Memory B cell (primary cell): ENCODE data around the gene SHKBP1.
"Not testable (repeated sequence)": the region's sequence is repeated elsewhere in the genome, so short reads cannot be mapped to it uniquely, and the experiment has no call there.

Source experiments
- ATAC-seq: fragments of 150-1000 bp; cut with Tn5 transposase; 2 replicates; pipeline ENCODE4 v1.10.0; 2021; ENCODE audit warnings: low read depth, mild to moderate bottlenecking, moderate library complexity
- DNase-seq, 2 donors: peaks; one replicate each; pipeline ENCODE4 v3.0.0; 2022; ENCODE audit warnings: low spot score in 2 of 2
- H3K27ac Mint-ChIP-seq: one replicate; pipeline ENCODE4 v1.8.0; 2022; ENCODE audit warnings: mild to moderate bottlenecking, moderate library complexity, mixed read lengths
- H3K27me3 Mint-ChIP-seq: one replicate; pipeline ENCODE4 v1.8.0; 2022; ENCODE audit warnings: mixed read lengths
- H3K36me3 Mint-ChIP-seq: one replicate; pipeline ENCODE4 v1.8.0; 2022; ENCODE audit warnings: mild to moderate bottlenecking, mixed read lengths
- H3K4me1 Mint-ChIP-seq: one replicate; pipeline ENCODE4 v1.8.0; 2022; ENCODE audit warnings: mixed read lengths
- H3K4me3 Mint-ChIP-seq: one replicate; pipeline ENCODE4 v1.8.0; 2022; ENCODE audit warnings: mild to moderate bottlenecking, moderate library complexity, mixed read lengths
- H3K9me3 Mint-ChIP-seq: one replicate; pipeline ENCODE4 v1.8.0; 2022; ENCODE audit warnings: mixed read lengths

Gene SHKBP1

DNA sequence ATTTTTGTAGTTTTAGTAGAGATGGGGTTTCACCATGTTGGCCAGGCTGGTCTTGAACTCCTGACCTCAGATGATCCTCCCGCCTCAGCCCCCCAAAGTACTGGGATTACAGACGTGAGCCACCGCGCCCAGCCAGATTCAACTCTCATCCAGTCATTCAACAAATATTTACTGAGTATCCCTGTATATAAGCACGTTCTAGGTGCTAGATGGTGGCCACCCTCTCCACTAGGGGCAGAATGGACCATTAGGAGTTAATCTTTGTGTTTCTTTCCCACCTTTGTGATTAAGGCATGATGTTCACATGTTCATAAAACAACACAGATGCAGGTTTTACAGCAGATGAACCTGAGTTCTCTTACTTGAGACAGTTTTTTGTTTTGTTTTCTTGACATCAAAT is 7.3 kb downstream of the SHKBP1 start:
- ATAC-seq (no peak), DNase-seq (no peak)
- Mint-ChIP-seq H3K4me3 (no peak overlapping the region), H3K4me1 (peaks cover 24% of the 10 kb centered on the region), H3K27ac (peak overlapping the region; percentile 12), H3K27me3 (no peaks in the 10 kb centered on the region), H3K36me3 (peaks cover 42% of the 10 kb centered on the region), H3K9me3 (no peaks in the 10 kb centered on the region)

DNA sequence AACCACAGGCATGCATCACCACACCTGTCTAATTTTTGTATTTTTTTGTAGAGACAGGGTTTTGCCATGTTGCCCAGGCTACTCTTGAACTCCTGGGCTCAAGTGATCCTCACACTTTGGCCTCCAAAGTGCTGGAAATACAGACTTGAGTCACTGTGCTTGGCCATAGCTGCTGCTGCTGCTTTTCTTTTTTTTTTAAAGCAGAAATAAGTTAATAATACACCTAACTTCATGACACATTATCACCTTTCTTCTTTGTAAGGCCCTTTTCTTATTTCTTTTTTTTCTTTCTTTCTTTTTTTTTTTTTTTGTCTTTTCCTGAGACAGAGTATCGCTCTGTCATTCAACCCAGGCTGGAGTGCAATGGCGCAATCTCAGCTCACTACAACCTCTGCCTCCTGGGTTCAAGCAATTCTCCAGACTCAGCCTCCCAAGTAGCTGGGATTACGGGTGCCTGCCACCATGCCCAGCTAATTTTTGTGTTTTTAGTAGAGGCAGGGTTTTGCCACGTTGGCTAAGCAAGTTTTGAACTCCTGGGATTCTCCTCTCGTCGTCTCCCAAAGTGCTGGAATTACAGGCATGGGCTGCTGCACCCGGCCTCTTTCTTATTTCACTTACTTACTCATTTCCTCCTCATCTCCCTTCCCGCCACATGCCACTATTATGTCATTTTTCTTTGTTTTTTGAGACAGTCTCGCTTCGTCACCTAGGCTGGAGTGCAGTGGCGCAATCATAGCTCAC is 8.7 kb downstream of the SHKBP1 start:
- no peak for ATAC-seq
- H3K9me3 Mint-ChIP-seq = no peaks in the 10 kb centered on the region
- no peak for DNase-seq
- peaks cover 49% of the 10 kb centered on the region for H3K36me3 Mint-ChIP-seq
- no peak overlapping the region for H3K4me3 Mint-ChIP-seq
- H3K4me1 Mint-ChIP-seq = peaks cover 23% of the 10 kb centered on the region
- no peaks in the 10 kb centered on the region for H3K27me3 Mint-ChIP-seq
- H3K27ac Mint-ChIP-seq = no peak overlapping the region

DNA sequence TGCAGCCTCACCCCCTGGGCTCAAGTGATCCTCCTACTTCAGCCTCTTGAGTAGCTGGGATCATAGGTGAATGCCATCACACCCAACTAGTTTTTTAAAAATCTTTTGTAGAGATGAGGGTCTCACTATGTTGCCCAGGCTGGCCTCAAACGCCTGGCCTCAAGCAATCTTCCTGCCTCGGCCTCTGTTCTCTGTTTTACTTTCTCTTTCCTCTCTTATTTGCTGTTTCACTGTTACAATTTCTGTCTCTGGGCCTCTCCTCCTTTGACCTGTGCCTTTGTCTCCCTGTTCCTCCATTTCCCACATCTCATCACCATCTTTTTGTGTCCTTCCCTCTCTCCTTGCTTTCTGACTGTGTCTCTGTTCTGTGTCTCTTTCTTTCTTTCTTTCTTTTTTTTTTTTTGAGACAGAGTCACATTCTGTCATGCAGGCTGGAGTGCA is 9.3 kb downstream of the SHKBP1 start:
- no peaks in the 10 kb centered on the region for H3K9me3 Mint-ChIP-seq
- DNase-seq (no peak), ATAC-seq (no peak)
- H3K4me3 Mint-ChIP-seq = no peak overlapping the region
- H3K4me1 Mint-ChIP-seq = peaks cover 22% of the 10 kb centered on the region
- H3K36me3 Mint-ChIP-seq = peaks cover 49% of the 10 kb centered on the region
- no peaks in the 10 kb centered on the region for H3K27me3 Mint-ChIP-seq
- no peak overlapping the region for H3K27ac Mint-ChIP-seq

- Mint-ChIP-seq H3K4me1 (peaks cover 22% of the 10 kb centered on the region), H3K9me3 (no peaks in the 10 kb centered on the region), H3K4me3 (no peak overlapping the region), H3K36me3 (peaks cover 48% of the 10 kb centered on the region), H3K27me3 (no peaks in the 10 kb centered on the region), H3K27ac (no peak overlapping the region)
- ATAC-seq (no peak), DNase-seq (no peak)
These were observed 9.9 kb downstream of the SHKBP1 start for GRCh38 chr19:40586611-40587010.

- Mint-ChIP-seq H3K4me1 (peaks cover 18% of the 10 kb centered on the region), H3K4me3 (no peak overlapping the region), H3K27me3 (no peaks in the 10 kb centered on the region), H3K9me3 (no peaks in the 10 kb centered on the region), H3K27ac (no peak overlapping the region), H3K36me3 (peaks cover 42% of the 10 kb centered on the region)
- DNase-seq (no peak), ATAC-seq (no peak)
These were observed 11.6 kb downstream of the SHKBP1 start for GRCh38 chr19:40588110-40588854.

GRCh38 chr19:40588926-40589569 is 12.4 kb downstream of the SHKBP1 start:
- ATAC-seq (no peak), DNase-seq (no peak)
- Mint-ChIP-seq H3K4me3 (no peak overlapping the region), H3K27me3 (no peaks in the 10 kb centered on the region), H3K4me1 (peaks cover 17% of the 10 kb centered on the region), H3K9me3 (no peaks in the 10 kb centered on the region), H3K27ac (peak overlapping the region; percentile 68), H3K36me3 (peaks cover 37% of the 10 kb centered on the region)

DNA sequence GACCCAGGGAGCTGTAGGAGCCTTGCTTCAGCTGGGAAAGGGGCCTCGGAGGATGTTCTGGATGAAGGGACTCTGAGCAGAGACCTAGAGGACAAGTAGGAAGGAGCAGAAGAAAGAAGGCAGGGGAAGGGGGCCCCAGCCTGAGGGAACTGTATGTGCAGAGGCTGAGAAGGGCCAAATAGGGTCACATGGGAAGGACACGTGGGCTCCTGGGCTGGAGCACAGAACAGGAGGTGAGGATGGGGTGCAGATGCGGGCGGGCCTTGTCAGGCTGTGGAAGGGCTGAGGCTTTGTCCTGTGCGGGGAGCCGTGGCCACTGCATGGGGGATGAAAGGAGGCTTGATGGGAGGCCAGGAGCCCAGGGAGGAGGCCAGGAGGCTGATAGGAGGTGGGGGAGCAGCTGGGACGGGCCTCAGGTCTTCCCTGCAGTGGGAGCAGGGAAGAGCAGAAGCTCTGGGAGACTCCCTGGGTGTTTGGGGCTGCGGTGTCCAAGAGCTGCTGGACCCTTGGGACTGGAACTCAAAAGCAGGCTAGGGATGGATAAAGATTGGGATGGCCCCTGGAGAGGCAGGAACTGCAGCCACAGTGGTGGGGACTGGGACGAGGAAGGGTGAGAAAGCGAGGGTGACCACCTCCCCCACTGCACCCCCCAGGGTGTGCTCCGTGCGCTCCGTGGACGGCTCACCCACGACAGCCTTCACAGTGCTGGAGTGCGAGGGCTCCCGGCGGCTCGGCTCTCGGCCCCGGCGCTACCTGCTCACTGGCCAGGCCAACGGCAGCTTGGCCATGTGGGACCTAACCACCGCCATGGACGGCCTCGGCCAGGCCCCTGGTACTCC is 13.1 kb downstream of the SHKBP1 start:
- Mint-ChIP-seq H3K4me1 (peaks cover 17% of the 10 kb centered on the region), H3K36me3 (peaks cover 36% of the 10 kb centered on the region), H3K4me3 (no peak overlapping the region), H3K9me3 (no peaks in the 10 kb centered on the region), H3K27me3 (no peaks in the 10 kb centered on the region), H3K27ac (peak overlapping the region; percentile 68)
- ATAC-seq (no peak), DNase-seq (no peak)

GRCh38 chr19:40590464-40591265 is 14.0 kb downstream of the SHKBP1 start:
- ATAC-seq (no peak), DNase-seq (no peak)
- Mint-ChIP-seq H3K4me1 (peaks cover 16% of the 10 kb centered on the region), H3K27ac (peak overlapping the region; percentile 9), H3K36me3 (peaks cover 36% of the 10 kb centered on the region), H3K9me3 (no peaks in the 10 kb centered on the region), H3K27me3 (no peaks in the 10 kb centered on the region), H3K4me3 (no peak overlapping the region)

DNA sequence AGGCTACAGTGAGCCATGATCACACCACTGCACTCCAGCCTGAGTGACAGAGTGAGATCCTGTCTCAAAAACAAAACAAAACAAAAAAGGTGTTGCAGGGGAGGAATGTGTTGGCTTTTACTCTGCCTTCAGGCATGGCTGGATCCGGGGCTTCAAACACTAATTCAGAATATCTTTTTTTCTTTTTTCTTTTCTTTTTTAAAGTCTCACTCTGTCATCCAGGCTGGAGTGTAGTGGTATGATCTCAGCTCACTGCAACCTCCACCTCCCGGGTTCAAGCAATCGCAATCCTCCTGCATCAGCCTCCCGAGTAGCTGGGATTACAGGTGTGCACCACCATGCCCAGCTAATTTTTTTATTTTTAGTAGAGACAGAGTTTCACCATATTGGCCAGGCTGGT is 15.1 kb downstream of the SHKBP1 start:
- not testable (repeated sequence) for H3K27me3 Mint-ChIP-seq, ATAC-seq, DNase-seq, H3K9me3 Mint-ChIP-seq, H3K4me3 Mint-ChIP-seq
- Mint-ChIP-seq H3K27ac (peak overlapping the region; percentile 5), H3K4me1 (peaks cover 11% of the 10 kb centered on the region), H3K36me3 (peaks cover 28% of the 10 kb centered on the region)

GRCh38 chr19:40592170-40592569 is 15.5 kb downstream of the SHKBP1 start:
- DNase-seq (no peak), ATAC-seq (peak; percentile 95)
- Mint-ChIP-seq H3K27ac (peak overlapping the region; percentile 5), H3K27me3 (no peaks in the 10 kb centered on the region), H3K4me1 (peaks cover 9% of the 10 kb centered on the region), H3K9me3 (no peaks in the 10 kb centered on the region), H3K4me3 (no peak overlapping the region), H3K36me3 (peaks cover 24% of the 10 kb centered on the region)

- Mint-ChIP-seq H3K36me3 (peaks cover 16% of the 10 kb centered on the region), H3K27ac (no peak overlapping the region), H3K4me1 (peaks cover 17% of the 10 kb centered on the region), H3K9me3 (no peaks in the 10 kb centered on the region), H3K27me3 (peaks cover 7% of the 10 kb centered on the region), H3K4me3 (no peak overlapping the region)
- ATAC-seq = no peak
- no peak for DNase-seq
These were observed 17.6 kb downstream of the SHKBP1 start for GRCh38 chr19:40594255-40594654.

GRCh38 chr19:40594657-40595091 is 18.0 kb downstream of the SHKBP1 start:
- ATAC-seq = no peak
- peaks cover 9% of the 10 kb centered on the region for H3K27me3 Mint-ChIP-seq
- H3K4me3 Mint-ChIP-seq = no peak overlapping the region
- H3K4me1 Mint-ChIP-seq = peaks cover 18% of the 10 kb centered on the region
- no peaks in the 10 kb centered on the region for H3K9me3 Mint-ChIP-seq
- no peak overlapping the region for H3K27ac Mint-ChIP-seq
- peaks cover 13% of the 10 kb centered on the region for H3K36me3 Mint-ChIP-seq
- DNase-seq = no peak
